Measurements from ENCODE around the gene FBRSL1.

Gene FBRSL1

GRCh38 chr12:132512197-132513069, 22.5 kb downstream of the FBRSL1 start (continued):
- TF ChIP-seq ISL1 (CRISPR knock-in tag; IDR thresholded peaks at IDR 0.05) (no peak), SNAI2 (CRISPR knock-in tag; IDR thresholded peaks at IDR 0.05) (no peak), ZNF565 (CRISPR knock-in tag; conservative IDR thresholded peaks at IDR 0.05; ENCODE audit: low read depth) (no peak), ZNF70 (CRISPR knock-in tag; IDR thresholded peaks at IDR 0.05) (no peak)

- TF ChIP-seq TCF4 (CRISPR knock-in tag; IDR thresholded peaks at IDR 0.05; ENCODE audit: borderline replicate concordance), result no peak
- no peak for TF ChIP-seq ISL1 (CRISPR knock-in tag; IDR thresholded peaks at IDR 0.05)
- TF ChIP-seq ZNF70 (CRISPR knock-in tag; IDR thresholded peaks at IDR 0.05), result no peak
- TF ChIP-seq GLIS3 (CRISPR knock-in tag; IDR thresholded peaks at IDR 0.05), result no peak
- no peak for TF ChIP-seq TOX (CRISPR knock-in tag; IDR thresholded peaks at IDR 0.05; ENCODE audit: borderline replicate concordance)
- no peak for TF ChIP-seq SNAI2 (CRISPR knock-in tag; IDR thresholded peaks at IDR 0.05)
- TF ChIP-seq CREB5 (CRISPR knock-in tag; IDR thresholded peaks at IDR 0.05; ENCODE audit: low read depth), result no peak
- TF ChIP-seq ZNF8 (CRISPR knock-in tag; IDR thresholded peaks at IDR 0.05), result no peak
- no peak for TF ChIP-seq RARB (CRISPR knock-in tag; IDR thresholded peaks at IDR 0.05)
- ATAC-seq, result no peak
Observed at GRCh38 chr12:132513070-132513398, 23.1 kb downstream of the FBRSL1 start.

GRCh38 chr12:132513458-132514135, 23.6 kb downstream of the FBRSL1 start:
- ATAC-seq, result no peak

GRCh38 chr12:132514216-132514820, 24.4 kb downstream of the FBRSL1 start:
- no peak for TF ChIP-seq TSHZ2 (CRISPR knock-in tag; IDR thresholded peaks at IDR 0.05)
- no peak for TF ChIP-seq ZNF8 (CRISPR knock-in tag; IDR thresholded peaks at IDR 0.05)
- no peak for TF ChIP-seq ZNF70 (CRISPR knock-in tag; IDR thresholded peaks at IDR 0.05)
- TF ChIP-seq CSRNP3 (CRISPR knock-in tag; IDR thresholded peaks at IDR 0.05), result no peak
- no peak for ATAC-seq

More at GRCh38 chr12:132513458-132514135, 23.6 kb downstream of the FBRSL1 start:
- no peak for TF ChIP-seq RARB (CRISPR knock-in tag; IDR thresholded peaks at IDR 0.05)
- no peak for TF ChIP-seq ZNF70 (CRISPR knock-in tag; IDR thresholded peaks at IDR 0.05)
- TF ChIP-seq ZNF8 (CRISPR knock-in tag; IDR thresholded peaks at IDR 0.05), result no peak
- no peak for TF ChIP-seq ZFP3 (CRISPR knock-in tag; IDR thresholded peaks at IDR 0.05)
- no peak for TF ChIP-seq ISL1 (CRISPR knock-in tag; IDR thresholded peaks at IDR 0.05)
- no peak for TF ChIP-seq CSRNP3 (CRISPR knock-in tag; IDR thresholded peaks at IDR 0.05)
- TF ChIP-seq GLIS3 (CRISPR knock-in tag; IDR thresholded peaks at IDR 0.05), result no peak
- no peak for TF ChIP-seq ZNF565 (CRISPR knock-in tag; conservative IDR thresholded peaks at IDR 0.05; ENCODE audit: low read depth)

- ATAC-seq, result no peak
- TF ChIP-seq ZC3H10 (CRISPR knock-in tag; IDR thresholded peaks at IDR 0.05) (no peak), BACH2 (CRISPR knock-in tag; IDR thresholded peaks at IDR 0.05; ENCODE audit: borderline replicate concordance) (no peak), ARNTL (CRISPR knock-in tag; IDR thresholded peaks at IDR 0.05; ENCODE audit: borderline replicate concordance, low read depth) (no peak), ZFP3 (CRISPR knock-in tag; IDR thresholded peaks at IDR 0.05) (no peak), ZFP30 (CRISPR knock-in tag; IDR thresholded peaks at IDR 0.05) (no peak)
Observed at GRCh38 chr12:132514838-132515237, 24.9 kb downstream of the FBRSL1 start.
